ENCODE data around the gene IL7R.

The IL7R gene

DNA sequence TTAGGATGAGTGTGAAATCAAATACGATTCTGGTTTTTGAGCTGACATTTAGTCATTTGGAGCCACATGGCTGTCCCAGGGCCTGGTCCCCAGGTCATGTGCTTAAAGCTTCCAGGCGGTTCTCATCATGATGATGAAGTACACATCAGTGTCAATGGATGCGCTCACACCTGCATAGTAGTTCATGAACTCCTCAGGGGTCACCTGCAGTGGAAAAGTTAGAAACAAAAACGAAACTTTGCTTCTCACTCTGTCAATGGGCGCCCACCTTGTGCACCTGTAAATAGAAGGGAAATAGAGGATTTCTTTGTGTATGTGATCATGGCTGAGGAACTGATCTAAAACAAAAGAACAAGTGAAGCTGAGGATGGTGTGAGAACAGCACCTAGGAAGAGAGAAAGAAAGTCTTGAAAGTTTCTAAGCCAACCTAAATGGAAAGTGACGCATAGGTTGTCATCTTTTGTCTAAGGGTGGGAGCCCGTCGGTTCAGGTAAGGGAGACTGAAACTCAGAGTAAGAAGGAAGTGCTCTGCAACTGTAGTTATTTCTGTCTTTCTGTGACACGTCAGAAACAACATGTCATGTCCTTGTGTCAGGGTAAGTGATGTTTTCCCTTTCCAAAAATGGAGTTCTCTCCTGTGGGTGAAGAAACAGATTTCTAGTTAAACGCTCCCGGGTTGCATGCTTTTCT lies 47.9 kb downstream of the IL7R start:
- DNase-seq (ENCODE audit: low spot score): no peak

- DNase-seq (ENCODE audit: low spot score): no peak
Measured at GRCh38 chr5:35908228-35908627, 51.5 kb downstream of the IL7R start.

GRCh38 chr5:35908814-35909213 lies 52.1 kb downstream of the IL7R start:
- DNase-seq (ENCODE audit: low spot score): no peak

GRCh38 chr5:35919191-35919590 lies 62.5 kb downstream of the IL7R start:
- DNase-seq (ENCODE audit: low spot score): no peak

GRCh38 chr5:35920890-35921289 lies 64.2 kb downstream of the IL7R start:
- no peak for DNase-seq (ENCODE audit: low spot score)

DNA sequence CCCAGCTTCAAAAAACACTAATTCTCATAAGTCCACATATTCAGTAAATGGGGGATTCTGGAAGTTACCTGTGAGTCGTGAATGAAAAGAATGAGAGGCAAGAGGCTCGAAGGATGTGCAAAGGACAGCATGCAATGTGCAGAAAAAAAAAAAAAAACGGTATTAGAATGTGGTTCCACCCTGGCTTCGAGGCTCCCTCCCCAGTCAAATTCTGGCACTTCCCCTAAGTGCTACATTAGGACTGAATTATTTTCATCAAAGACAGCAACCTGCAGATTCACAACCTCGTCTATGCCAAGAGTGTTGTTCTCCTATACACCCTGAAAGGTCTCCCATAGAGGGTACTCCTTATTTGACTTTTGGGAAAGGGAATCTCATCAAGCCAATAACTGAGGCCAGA lies 65.2 kb downstream of the IL7R start:
- no peak for DNase-seq (ENCODE audit: low spot score)

DNA sequence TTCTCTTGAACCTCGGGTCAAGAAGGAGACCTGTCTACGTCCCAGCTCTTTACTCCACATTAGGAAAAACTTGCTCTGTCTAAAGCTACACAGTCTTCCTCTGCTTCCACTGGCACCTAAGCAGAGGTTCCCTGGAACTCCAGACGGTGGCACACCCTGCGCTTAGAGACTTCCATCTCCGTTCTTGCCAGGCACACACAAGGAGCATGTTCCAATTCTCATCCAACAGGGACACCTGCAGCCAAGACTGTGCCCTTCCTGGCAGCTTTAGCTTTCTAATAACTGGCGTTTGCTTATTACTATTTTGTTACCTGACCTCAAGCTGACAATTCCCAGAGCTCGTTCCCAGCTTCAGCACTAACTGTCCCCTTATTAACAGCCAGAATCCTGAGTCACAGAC lies 65.8 kb downstream of the IL7R start:
- DNase-seq (ENCODE audit: low spot score): no peak

DNA sequence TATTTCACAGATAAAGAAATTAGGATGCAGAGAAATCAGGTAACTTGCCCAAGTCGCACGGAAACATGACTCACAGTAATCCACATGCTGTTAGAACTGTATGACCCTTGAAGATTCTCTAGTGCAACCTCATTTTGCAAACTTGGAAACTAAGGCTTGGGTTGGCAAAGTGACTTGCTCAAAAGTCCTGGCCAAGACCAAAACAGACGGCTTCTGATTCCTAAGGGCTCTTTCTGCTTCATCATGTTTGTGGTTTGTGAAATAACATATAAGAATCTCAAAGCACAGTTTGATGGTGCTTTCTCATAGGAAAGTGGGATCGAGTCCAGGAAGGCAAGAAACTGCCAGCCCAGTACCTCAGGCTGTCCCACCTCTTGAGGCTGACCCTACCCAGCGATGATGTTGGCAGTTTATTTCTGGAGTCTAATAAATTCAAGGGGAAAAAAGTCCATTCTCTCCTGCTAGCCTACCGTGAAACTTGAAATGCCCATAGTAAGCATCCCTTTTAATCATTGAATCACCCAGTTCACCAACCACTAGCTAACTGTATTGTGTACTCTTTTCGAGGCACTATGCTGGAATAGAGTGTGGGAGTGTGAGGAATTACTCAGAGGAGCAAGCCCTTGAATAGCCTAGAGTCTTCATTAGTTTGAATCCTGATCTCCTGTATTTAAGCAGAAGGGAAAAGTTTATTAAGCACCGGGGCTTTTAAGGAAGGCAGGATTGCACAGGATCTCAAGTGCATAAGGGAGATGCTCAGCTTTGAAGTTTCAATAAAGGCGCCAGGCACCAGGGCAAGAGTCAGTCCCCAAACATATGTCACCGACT lies 67.6 kb downstream of the IL7R start:
- no peak for DNase-seq (ENCODE audit: low spot score)

GRCh38 chr5:35924950-35925722 lies 68.4 kb downstream of the IL7R start:
- peak; percentile 77 for DNase-seq (ENCODE audit: low spot score)

GRCh38 chr5:35926389-35927051 lies 69.8 kb downstream of the IL7R start:
- no peak for DNase-seq (ENCODE audit: low spot score)
